GM23248 (cell line): ENCODE results near the gene CFAP299. TPM values are rescaled to one million over a fixed set of nuclear protein-coding genes. Genes with fewer than 3 reads are reported as not detected.

ENCODE experiments used
- DNase-seq: peaks from one replicate; pipeline ENCODE4 v3.0.0-alpha.2; 2015
- H2AFZ ChIP-seq: fragments of 200-600 bp; sonication (generic); 2 replicates; pipeline ENCODE4 v1.6.1; 2016; ENCODE audit warnings: antibody characterized with exemption
- H3F3A ChIP-seq: fragments of 200-600 bp; sonication (generic); 2 replicates; pipeline ENCODE4 v1.6.1; 2016; ENCODE audit warnings: mild to moderate bottlenecking, antibody characterized with exemption, mixed run types; ENCODE audit not compliant: insufficient read depth
- H3K27ac ChIP-seq: fragments of 200-600 bp; sonication (generic); 2 replicates; pipeline ENCODE4 v1.5.1; 2016; ENCODE audit warnings: mild to moderate bottlenecking
- H3K27me3 ChIP-seq: fragments of 200-600 bp; sonication (generic); replicated peaks from 2 replicates; pipeline ENCODE4 v1.6.1; 2016; ENCODE audit warnings: mild to moderate bottlenecking; ENCODE audit not compliant: insufficient read depth
- H3K36me3 ChIP-seq: fragments of 200-600 bp; sonication (generic); 2 replicates; pipeline ENCODE4 v1.6.1; 2016; ENCODE audit warnings: low read depth, mild to moderate bottlenecking
- H3K4me1 ChIP-seq: fragments of 200-600 bp; sonication (generic); 2 replicates; pipeline ENCODE4 v1.6.1; 2016; ENCODE audit warnings: mild to moderate bottlenecking; ENCODE audit not compliant: insufficient read depth
- H3K4me2 ChIP-seq: fragments of 200-600 bp; sonication (generic); one replicate; pipeline ENCODE4 v1.6.1; 2016; ENCODE audit warnings: mild to moderate bottlenecking; ENCODE audit not compliant: unreplicated experiment
- H3K4me3 ChIP-seq: fragments of 200-600 bp; sonication (generic); 2 replicates; pipeline ENCODE4 v1.5.1; 2016; ENCODE audit warnings: mild to moderate bottlenecking
- H3K79me2 ChIP-seq: fragments of 200-600 bp; sonication (generic); 2 replicates; pipeline ENCODE4 v1.6.1; 2016; ENCODE audit warnings: mild to moderate bottlenecking; ENCODE audit not compliant: insufficient read depth
- H3K9ac ChIP-seq: fragments of 200-600 bp; sonication (generic); 2 replicates; pipeline ENCODE4 v1.6.1; 2016; ENCODE audit warnings: mild to moderate bottlenecking
- H3K9me2 ChIP-seq: fragments of 200-600 bp; sonication (generic); 2 replicates; pipeline ENCODE4 v1.6.1; 2016; ENCODE audit warnings: mixed run types, mild to moderate bottlenecking, moderate library complexity; ENCODE audit not compliant: insufficient read depth
- H3K9me3 ChIP-seq: fragments of 200-600 bp; sonication (generic); one replicate; pipeline ENCODE4 v1.6.1; 2017; ENCODE audit warnings: low read depth
- H4K20me1 ChIP-seq: fragments of 200-600 bp; sonication (generic); 2 replicates; pipeline ENCODE4 v1.6.0; 2016; ENCODE audit not compliant: insufficient read depth
- EZH2 ChIP-seq: fragments of 200-600 bp; sonication (generic); IDR thresholded peaks from 2 replicates; pipeline ENCODE4 v1.6.1; 2018; ENCODE audit warnings: antibody characterized with exemption, mild to moderate bottlenecking; ENCODE audit not compliant: insufficient read depth, poor library complexity, severe bottlenecking
- EZH2phosphoT487 ChIP-seq: fragments of 200-600 bp; sonication (generic); IDR thresholded peaks from 2 replicates; pipeline ENCODE4 v1.6.1; 2018; ENCODE audit warnings: antibody characterized with exemption, moderate library complexity, mild to moderate bottlenecking, low read depth; ENCODE audit not compliant: insufficient read depth
- WGBS, 2 experiments: methylation state at CpG; one replicate each; pipeline ENCODE4 v1.1.6; 2015 to 2017; ENCODE audit warnings: low lambda C conversion rate in 2 of 2, low coverage in 1 of 2; ENCODE audit errors: missing lambda C conversion rate in 2 of 2; 5-methylcytosine and 5-hydroxymethylcytosine counted together
- in situ Hi-C: fragments of 300-500 bp; cut with MboI; formaldehyde crosslinking; loops from 2 replicates; pipeline ENCODE4 v1.15.0; 2020
- polyA plus RNA-seq: library from polyadenylated mRNA; unstranded; fragments of >200 nt; fragmentation: Nextera tagmentation; extraction: Ambion mirVana; gene quantifications from 2 replicates; pipeline ENCODE4 v1.2.1, GENCODE V29; 2016
- total RNA-seq: library from RNA; depleted of rRNA; stranded (reverse); fragments of >200 nt; shearing (Covaris generic); gene quantifications from 2 replicates; pipeline ENCODE4 v1.2.3, GENCODE V29; 2014

CFAP299 gene
- total and polyA plus RNA-seq, 2 experiments from 2014 or later: 1.0 to 1.1 TPM

- TF ChIP-seq EZH2phosphoT487 (no peak), EZH2 (no peak)
- Histone ChIP-seq H3K27ac (no peak overlapping the region), H4K20me1 (no peaks in the 10 kb centered on the region), H3K4me3 (no peak overlapping the region), H3K27me3 (no peaks in the 10 kb centered on the region), H3K9me3 (no peaks in the 10 kb centered on the region), H3K36me3 (no peaks in the 10 kb centered on the region), H3F3A (no peaks in the 10 kb centered on the region), H3K9ac (no peak overlapping the region), H3K79me2 (no peaks in the 10 kb centered on the region), H3K9me2 (no peaks in the 10 kb centered on the region), H3K4me1 (no peaks in the 10 kb centered on the region), H3K4me2 (no peak overlapping the region), H2AFZ (no peak overlapping the region)
- DNase-seq: no peak
- in situ Hi-C loops: no loop called here
Measured at GRCh38 chr4:80751200-80751599, 415.7 kb downstream of the CFAP299 start.

GRCh38 chr4:80767944-80768343 lies 432.4 kb downstream of the CFAP299 start:
- 49 to 55% methylated on average over 2 of the region's 2 CpGs for WGBS, 2 experiments
- no peak overlapping the region for H3K27ac ChIP-seq

DNA sequence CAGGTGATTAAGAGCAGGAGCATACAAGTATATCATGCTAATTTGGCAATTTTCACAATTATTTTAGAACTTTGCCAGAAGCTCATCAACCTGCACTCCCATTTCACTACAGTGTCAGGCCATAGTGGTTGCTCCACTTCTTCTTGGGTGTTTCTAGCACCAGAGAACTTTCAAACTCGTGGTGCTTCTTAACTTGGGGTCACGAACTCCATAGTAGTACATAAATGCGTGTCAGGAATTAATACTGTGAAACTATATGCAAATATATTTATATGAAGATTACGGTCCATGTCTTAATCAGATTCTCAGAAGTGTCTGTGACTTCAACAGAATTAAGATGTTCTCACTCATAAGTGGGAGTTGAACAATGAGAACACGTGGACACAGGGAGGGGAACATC lies 440.6 kb downstream of the CFAP299 start:
- DNase-seq: no peak
- no peak overlapping the region for H3K27ac ChIP-seq
- no peak overlapping the region for H2AFZ ChIP-seq
- no peak overlapping the region for H3K9ac ChIP-seq
- H3K4me2 ChIP-seq: no peak overlapping the region
- no peak overlapping the region for H3K4me3 ChIP-seq
- WGBS, 2 experiments: 47 to 51% methylated on average over 5 of the region's 5 CpGs
- H3K4me1 ChIP-seq: no peaks in the 10 kb centered on the region
- H4K20me1 ChIP-seq: no peaks in the 10 kb centered on the region
- H3F3A ChIP-seq: no peaks in the 10 kb centered on the region
- H3K79me2 ChIP-seq: no peaks in the 10 kb centered on the region
- no peaks in the 10 kb centered on the region for H3K36me3 ChIP-seq
- no peaks in the 10 kb centered on the region for H3K9me3 ChIP-seq
- no peaks in the 10 kb centered on the region for H3K9me2 ChIP-seq
- no peak for TF ChIP-seq EZH2phosphoT487
- TF ChIP-seq EZH2: no peak
- no peaks in the 10 kb centered on the region for H3K27me3 ChIP-seq
- in situ Hi-C loops: no loop called here

More at GRCh38 chr4:80767944-80768343, 432.4 kb downstream of the CFAP299 start:
- Histone ChIP-seq H3K4me2 (no peak overlapping the region), H3K4me1 (no peaks in the 10 kb centered on the region), H4K20me1 (no peaks in the 10 kb centered on the region), H3K9ac (no peak overlapping the region), H3K9me2 (no peaks in the 10 kb centered on the region), H3K4me3 (no peak overlapping the region), H2AFZ (no peak overlapping the region), H3K79me2 (no peaks in the 10 kb centered on the region), H3F3A (no peaks in the 10 kb centered on the region), H3K36me3 (no peaks in the 10 kb centered on the region), H3K27me3 (no peaks in the 10 kb centered on the region), H3K9me3 (no peaks in the 10 kb centered on the region)
- in situ Hi-C loops: no loop called here
- TF ChIP-seq EZH2phosphoT487: no peak
- TF ChIP-seq EZH2: no peak
- DNase-seq: peak; percentile 39

DNA sequence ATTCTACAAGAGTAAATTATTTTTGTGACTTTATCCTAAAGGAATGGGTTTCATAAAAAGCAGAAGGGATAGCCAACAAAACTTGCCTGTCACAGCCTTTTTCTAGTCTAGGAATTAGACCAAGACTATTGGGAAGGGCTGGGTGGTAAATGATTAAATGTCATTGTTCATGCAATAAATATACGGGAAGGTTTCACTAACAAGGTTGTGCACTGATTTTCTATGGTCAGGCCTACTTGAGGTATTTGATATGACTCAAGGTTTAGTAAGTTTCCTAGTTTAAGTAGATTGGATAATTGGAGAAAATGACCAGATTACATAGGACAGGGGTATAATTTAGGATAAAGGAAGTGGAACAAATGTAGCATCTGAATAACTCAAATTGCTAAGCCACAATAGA lies 445.9 kb downstream of the CFAP299 start:
- no peak for DNase-seq
- Histone ChIP-seq H4K20me1 (no peaks in the 10 kb centered on the region), H3K27ac (no peak overlapping the region), H3K4me1 (no peaks in the 10 kb centered on the region), H3K9me2 (no peaks in the 10 kb centered on the region), H3K79me2 (no peaks in the 10 kb centered on the region), H3K4me3 (no peak overlapping the region), H3K4me2 (no peak overlapping the region), H3K9me3 (no peaks in the 10 kb centered on the region), H2AFZ (no peak overlapping the region), H3F3A (no peaks in the 10 kb centered on the region), H3K36me3 (no peaks in the 10 kb centered on the region), H3K27me3 (no peaks in the 10 kb centered on the region), H3K9ac (no peak overlapping the region)
- 81% methylated on average over 1 of the region's 1 CpG for WGBS, 2 experiments
- in situ Hi-C loops: no loop called here
- TF ChIP-seq EZH2 (no peak), EZH2phosphoT487 (no peak)

GRCh38 chr4:80787306-80787705 lies 451.8 kb downstream of the CFAP299 start:
- no peak for DNase-seq
- Histone ChIP-seq H3K36me3 (no peaks in the 10 kb centered on the region), H4K20me1 (no peaks in the 10 kb centered on the region), H3K4me3 (no peak overlapping the region), H3K4me2 (no peak overlapping the region), H3K9me3 (no peaks in the 10 kb centered on the region), H3K9me2 (no peaks in the 10 kb centered on the region), H3F3A (no peaks in the 10 kb centered on the region), H3K9ac (no peak overlapping the region), H3K27ac (no peak overlapping the region), H3K4me1 (no peaks in the 10 kb centered on the region), H2AFZ (no peak overlapping the region), H3K79me2 (no peaks in the 10 kb centered on the region), H3K27me3 (no peaks in the 10 kb centered on the region)
- 37 to 38% methylated on average over 1 of the region's 1 CpG for WGBS, 2 experiments
- TF ChIP-seq EZH2 (no peak), EZH2phosphoT487 (no peak)
- in situ Hi-C loops: no loop called here
